GM10248 (cell line): Measurements from ENCODE around the gene CLCN7.

ENCODE experiments used
- CTCF ChIA-PET: fragments of 300-600 bp; sonication (Branson Sonifier 250); formaldehyde crosslinking; extraction: SDS; loops from one replicate; lab custom pipeline; 2021; ENCODE audit warnings: antibody characterized with exemption; lab: Yijun Ruan, JAX
- POLR2A ChIA-PET: fragments of 350-650 bp; sonication (Branson Sonifier 250); formaldehyde crosslinking; extraction: SDS; loops from one replicate; lab custom pipeline; 2020; ENCODE audit warnings: antibody characterized with exemption; lab: Yijun Ruan, JAX
- DNase-seq: peaks from one replicate; pipeline ENCODE4 v3.0.0; 2012; ENCODE audit errors: extremely low spot score
- TF ChIP-seq, protein P1 (sequence below): IDR thresholded peaks from 2 replicates; pipeline ENCODE4 v1.5.1; 2012; ENCODE audit warnings: mild to moderate bottlenecking, low read depth; ENCODE audit errors: extremely low read depth, missing control alignments, control extremely low read depth

Gene CLCN7

DNA sequence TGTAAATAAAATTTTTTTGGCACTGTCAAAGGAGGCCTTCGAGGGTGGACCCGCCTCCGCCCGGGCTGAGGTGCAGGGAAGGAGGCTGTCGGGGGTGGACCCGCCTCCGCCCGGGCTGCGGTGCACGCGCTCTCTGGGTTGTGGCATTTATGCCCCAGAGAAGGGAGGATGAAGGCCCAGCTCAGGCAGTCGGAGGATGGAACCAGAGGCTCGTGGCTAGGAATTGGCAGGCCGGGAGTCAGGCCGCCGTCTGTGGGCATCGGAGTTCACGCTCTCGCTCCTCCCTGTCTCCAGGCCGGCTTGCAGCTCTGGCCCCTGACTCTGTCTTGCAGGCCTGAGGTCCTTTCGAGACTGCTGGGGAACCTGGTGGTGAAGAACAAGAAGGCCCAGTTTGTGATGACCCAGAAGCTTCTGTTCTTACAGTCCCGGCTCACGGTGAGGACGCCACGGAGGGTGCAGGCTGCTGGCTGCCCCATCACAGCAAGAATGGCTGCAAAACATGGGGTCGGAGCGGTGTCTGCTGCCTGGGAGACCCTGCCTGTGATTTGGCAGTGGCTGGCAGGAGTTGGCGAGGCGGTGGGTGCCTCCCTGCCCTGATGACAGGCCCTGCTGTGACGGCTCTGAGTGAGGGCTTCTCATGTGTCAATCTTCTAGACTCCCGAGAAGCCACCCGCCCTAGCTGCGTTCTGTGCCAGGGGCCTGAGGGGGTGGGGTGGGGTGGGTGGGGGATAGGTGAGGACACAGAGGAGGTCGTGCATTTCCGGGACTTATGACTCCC lies 24.3 kb upstream of the CLCN7 start:
- DNase-seq, result no peak
- ChIA-PET CTCF (no interaction called here), POLR2A (no interaction called here)
- TF ChIP-seq, protein P1, sequence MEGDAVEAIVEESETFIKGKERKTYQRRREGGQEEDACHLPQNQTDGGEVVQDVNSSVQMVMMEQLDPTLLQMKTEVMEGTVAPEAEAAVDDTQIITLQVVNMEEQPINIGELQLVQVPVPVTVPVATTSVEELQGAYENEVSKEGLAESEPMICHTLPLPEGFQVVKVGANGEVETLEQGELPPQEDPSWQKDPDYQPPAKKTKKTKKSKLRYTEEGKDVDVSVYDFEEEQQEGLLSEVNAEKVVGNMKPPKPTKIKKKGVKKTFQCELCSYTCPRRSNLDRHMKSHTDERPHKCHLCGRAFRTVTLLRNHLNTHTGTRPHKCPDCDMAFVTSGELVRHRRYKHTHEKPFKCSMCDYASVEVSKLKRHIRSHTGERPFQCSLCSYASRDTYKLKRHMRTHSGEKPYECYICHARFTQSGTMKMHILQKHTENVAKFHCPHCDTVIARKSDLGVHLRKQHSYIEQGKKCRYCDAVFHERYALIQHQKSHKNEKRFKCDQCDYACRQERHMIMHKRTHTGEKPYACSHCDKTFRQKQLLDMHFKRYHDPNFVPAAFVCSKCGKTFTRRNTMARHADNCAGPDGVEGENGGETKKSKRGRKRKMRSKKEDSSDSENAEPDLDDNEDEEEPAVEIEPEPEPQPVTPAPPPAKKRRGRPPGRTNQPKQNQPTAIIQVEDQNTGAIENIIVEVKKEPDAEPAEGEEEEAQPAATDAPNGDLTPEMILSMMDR, result no peak

DNA sequence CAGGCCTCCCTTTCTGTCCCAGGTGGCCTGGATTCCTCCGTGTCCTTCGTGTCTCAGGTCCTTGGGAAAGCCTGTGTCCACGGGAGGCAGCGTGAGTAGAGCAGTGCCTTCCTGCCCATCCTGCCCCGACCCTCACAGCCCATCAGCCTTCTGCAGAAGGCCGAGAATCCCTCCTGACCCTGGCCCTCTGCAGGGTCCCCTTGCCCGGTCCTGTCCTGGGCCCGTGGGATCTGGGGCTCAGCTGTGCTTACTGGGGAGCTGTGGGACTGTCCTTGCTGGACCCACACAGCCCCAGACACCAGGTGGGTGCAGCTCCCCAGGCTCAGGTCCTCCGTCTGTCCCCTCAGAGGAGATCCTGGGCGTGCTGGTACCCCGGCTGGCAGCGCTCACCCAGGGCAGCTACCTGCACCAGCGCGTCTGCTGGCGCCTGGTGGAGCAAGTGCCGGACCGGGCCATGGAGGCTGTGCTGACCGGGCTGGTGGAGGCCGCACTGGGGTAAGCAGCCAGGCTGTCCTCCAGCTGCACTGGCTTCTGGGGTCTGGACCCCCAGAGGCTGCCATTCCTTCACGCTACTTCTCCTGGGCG lies 22.3 kb upstream of the CLCN7 start:
- TF ChIP-seq, protein P1, result no peak
- DNase-seq, result no peak

DNA sequence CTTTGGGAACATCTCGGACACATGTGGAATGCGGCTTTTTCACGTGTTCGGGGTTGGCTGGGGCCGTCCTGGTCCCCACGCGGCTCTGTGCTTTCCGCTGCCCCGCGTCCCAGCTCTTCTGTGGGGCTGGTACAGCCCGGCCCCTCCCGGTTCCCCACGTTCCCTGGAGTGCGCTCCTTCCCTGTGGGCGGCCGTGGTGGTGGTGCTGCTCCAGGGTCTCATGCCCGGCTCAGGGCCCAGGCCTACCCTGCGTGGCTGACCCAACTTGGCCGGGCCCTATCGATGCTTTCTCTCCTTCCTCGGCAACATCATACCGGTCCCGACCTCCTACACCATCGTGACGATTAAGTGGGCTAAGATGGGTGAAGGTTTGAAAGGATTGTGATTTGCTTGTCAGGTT lies 21.6 kb upstream of the CLCN7 start:
- POLR2A ChIA-PET, result no interaction called here

More for the DNA sequence above, 22.3 kb upstream of the CLCN7 start:
- CTCF ChIA-PET, result no interaction called here
- POLR2A ChIA-PET, result no interaction called here

DNA sequence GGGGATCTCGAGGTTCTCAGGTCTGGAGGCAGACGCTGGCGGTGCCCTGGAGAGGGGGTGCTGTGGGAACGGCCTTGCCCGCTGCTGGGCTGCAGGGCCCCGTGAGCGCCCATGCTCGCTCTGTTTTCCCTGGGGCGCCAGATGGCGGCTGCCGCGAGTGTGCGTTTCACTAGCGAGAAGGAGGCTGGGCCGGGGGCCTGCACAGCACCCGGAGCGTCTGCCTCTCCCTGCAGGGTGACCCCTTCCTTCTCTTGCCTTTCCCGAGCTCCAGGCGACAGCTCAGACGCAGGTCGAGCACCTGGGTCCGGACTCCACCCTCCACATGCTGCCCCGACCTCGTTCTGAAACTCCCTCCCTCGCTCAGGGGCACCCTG lies 21.0 kb upstream of the CLCN7 start:
- DNase-seq, result no peak
- ChIA-PET POLR2A (no interaction called here), CTCF (no interaction called here)
- TF ChIP-seq, protein P1, result no peak

More for the DNA sequence above, 21.6 kb upstream of the CLCN7 start:
- DNase-seq, result no peak
- CTCF ChIA-PET, result no interaction called here
- TF ChIP-seq, protein P1, result no peak

DNA sequence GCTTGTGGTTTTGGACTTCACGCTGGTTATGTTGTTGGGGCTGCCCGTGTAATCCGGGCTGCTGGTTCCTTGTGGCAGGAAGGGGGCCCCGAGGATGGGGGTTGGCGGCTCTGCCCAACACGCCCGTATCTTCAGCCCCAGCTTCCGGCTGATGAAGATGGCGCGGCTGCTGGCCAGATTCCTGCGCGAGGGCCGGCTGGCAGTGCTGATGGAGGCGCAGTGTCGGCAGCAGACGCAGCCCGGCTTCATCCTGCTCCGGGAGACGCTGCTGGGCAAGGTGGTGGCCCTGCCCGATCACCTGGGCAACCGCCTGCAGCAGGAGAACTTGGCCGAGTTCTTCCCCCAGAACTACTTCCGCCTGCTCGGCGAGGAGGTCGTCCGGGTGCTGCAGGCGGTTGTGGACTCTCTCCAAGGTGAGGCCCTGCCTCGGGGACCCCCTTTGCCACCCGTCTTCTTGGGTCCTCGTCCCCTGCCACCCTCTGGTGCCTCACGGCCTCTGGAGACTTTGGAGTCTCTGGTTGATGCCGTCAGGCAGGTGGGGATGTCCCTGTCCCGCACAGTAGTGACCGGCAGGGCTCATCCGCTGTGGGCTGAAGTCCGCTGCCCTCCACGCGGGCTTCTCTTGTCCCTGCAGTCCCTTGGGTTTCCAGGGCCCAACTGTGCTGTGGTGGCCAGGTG lies 20.5 kb upstream of the CLCN7 start:
- ChIA-PET POLR2A (no interaction called here), CTCF (no interaction called here)
- TF ChIP-seq, protein P1, result no peak
- no peak for DNase-seq

DNA sequence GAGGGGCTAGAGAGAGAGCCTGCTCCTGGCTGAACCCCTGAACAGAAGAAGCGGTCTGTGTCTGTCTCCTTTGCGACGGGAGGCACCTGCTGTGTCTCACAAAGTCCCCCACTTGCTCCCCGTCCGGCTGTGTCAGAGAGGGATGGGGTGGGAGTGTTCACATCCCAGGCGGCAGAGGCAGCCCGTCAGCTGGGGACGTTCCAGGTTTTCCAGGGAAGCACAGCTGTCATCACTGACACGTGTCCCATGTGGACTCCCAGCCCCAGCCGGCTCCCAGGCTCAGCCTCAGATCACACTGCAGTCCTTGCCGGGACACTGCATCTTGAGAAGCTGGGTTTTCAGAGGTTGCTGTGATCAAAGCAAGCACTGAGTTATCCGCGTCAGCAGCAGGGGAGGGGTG lies 19.9 kb upstream of the CLCN7 start:
- ChIA-PET POLR2A (no interaction called here), CTCF (no interaction called here)
- TF ChIP-seq, protein P1, result no peak
- no peak for DNase-seq
